GM10266 (cell line): ENCODE results near the gene TCP11.
"Not testable (repeated sequence)": the region's sequence is repeated elsewhere in the genome, so short reads cannot be mapped to it uniquely, and the experiment has no call there.

Source experiments
- DNase-seq: peaks from one replicate; pipeline ENCODE4 v3.0.0; 2012; ENCODE audit errors: extremely low spot score
- TF ChIP-seq, protein P1 (sequence below): IDR thresholded peaks from 2 replicates; pipeline ENCODE4 v1.5.1; 2012; ENCODE audit warnings: mild to moderate bottlenecking, low read depth; ENCODE audit not compliant: control insufficient read depth, insufficient read depth; ENCODE audit errors: missing control alignments

The TCP11 gene

GRCh38 chr6:35136185-35136584 is 5.0 kb downstream of the TCP11 start:
- no peak for DNase-seq
- TF ChIP-seq, protein P1, sequence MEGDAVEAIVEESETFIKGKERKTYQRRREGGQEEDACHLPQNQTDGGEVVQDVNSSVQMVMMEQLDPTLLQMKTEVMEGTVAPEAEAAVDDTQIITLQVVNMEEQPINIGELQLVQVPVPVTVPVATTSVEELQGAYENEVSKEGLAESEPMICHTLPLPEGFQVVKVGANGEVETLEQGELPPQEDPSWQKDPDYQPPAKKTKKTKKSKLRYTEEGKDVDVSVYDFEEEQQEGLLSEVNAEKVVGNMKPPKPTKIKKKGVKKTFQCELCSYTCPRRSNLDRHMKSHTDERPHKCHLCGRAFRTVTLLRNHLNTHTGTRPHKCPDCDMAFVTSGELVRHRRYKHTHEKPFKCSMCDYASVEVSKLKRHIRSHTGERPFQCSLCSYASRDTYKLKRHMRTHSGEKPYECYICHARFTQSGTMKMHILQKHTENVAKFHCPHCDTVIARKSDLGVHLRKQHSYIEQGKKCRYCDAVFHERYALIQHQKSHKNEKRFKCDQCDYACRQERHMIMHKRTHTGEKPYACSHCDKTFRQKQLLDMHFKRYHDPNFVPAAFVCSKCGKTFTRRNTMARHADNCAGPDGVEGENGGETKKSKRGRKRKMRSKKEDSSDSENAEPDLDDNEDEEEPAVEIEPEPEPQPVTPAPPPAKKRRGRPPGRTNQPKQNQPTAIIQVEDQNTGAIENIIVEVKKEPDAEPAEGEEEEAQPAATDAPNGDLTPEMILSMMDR: no peak

- TF ChIP-seq, protein P1: no peak
Measured at GRCh38 chr6:35128496-35128895, 12.6 kb downstream of the TCP11 start.

DNA sequence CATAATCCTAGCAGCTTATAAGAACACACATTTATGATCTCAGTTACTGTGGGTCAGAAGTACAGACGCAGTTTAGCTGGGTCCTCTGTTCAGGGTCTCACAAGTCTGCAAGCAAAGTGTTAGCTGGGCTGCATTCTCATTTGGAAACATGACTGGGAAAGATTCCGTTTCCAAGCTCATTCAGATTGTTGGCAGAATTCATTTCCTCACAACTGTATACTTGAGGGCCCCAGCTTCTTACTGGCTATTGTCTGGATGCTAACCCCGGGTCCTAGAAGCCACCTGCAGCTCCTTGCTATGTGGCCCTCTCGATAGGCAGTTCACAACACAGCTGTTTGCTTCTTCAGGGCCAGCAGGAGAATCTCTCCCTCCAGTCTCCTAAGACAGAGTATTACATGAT is 13.1 kb downstream of the TCP11 start:
- DNase-seq: no peak
- TF ChIP-seq, protein P1: no peak

More at GRCh38 chr6:35128496-35128895, 12.6 kb downstream of the TCP11 start:
- DNase-seq: no peak

DNA sequence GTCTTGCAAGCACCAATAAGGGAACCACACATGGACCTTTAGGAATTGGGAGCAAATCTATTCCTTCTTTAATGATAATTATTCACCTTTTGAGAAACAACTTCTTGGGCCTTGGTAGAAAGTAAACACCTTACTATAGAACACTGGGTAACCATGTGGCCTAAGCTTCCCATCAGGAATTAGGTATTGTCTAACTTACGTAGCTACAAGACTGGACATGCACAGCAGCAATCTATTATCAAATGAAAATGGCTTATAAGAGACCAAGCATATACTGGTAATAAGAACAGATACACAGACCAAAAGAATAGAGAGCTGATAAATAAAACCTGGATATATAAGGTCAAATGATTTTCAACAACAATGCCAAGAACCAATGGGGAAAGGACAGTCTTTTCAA is 16.8 kb downstream of the TCP11 start:
- TF ChIP-seq, protein P1: no peak
- no peak for DNase-seq

DNA sequence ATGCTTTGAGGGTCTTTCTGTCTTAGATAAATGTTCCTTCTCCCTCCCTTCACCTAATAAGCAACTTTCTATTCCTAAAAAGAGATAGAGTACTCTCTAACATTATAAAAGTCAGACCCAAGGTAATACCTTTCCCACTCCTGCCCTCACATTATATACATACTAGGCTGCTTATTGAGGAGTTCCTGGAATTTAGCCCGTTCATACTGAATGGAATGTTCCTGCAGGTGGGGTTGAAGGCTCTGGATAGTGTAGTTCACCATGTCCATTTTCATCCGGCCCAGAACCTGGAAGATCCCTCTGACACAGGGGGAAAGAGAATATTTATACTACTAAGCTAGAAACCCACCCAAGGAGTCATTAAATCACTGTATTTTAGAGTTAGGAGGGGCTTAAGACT is 20.4 kb downstream of the TCP11 start:
- DNase-seq: no peak
- TF ChIP-seq, protein P1: no peak

DNA sequence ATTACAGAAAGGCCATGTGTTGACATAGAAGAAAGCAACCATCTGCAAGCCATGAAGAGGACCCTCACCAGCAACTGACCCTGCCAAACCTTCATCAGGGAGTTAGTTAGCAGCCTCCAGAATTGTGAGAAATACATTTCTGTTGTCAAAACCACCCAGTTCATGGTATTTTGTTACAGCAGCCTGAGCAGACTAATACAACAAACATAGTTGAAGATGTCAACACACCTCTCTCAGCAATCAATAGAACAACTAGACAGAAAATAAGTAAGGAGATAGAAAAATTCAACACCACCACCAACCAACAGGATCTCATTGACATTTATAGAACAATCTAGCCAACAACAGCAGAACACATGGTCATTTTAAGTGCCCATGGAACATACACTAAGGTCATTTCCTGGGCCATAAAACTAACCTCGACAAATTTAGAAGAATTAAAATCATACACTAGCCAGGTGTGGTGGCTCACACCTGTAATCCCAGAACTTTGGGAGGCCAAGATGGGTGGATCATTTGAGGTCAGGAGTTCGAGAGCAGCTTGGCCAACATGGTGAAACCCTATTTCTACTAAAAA is 32.7 kb downstream of the TCP11 start:
- TF ChIP-seq, protein P1: no peak

GRCh38 chr6:35107761-35108160 is 33.4 kb downstream of the TCP11 start:
- not testable (repeated sequence) for DNase-seq

More for the DNA sequence above, 32.7 kb downstream of the TCP11 start:
- DNase-seq: no peak

GRCh38 chr6:35107208-35107607 is 33.9 kb downstream of the TCP11 start:
- DNase-seq: not testable (repeated sequence)

DNA sequence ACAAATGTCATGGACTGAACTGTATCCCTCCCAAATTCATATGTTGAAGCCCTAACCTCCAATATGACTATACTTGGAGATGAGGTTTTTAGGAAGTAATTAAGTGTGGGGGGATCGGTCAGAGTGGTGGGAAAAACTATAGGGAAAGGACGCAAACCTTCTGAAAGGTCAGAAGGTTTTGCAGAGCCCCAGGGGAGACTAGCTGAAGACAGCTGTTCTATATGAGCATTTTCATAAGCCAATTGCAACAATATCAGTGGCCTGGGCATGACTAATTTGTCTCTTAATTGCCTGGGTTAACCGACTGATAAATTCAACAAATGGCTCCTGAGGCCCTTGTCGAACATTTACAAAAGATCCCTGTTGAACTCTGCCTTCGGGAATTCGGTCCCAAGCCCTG is 35.1 kb downstream of the TCP11 start:
- DNase-seq: not testable (repeated sequence)
